GM20431 (cell line): ENCODE data around the gene PTDSS2.
"Not testable (repeated sequence)": the region's sequence is repeated elsewhere in the genome, so short reads cannot be mapped to it uniquely, and the experiment has no call there.

ENCODE experiments used
- in situ Hi-C: fragments of 300-500 bp; cut with MseI, MboI; formaldehyde crosslinking; loops from one replicate; pipeline ENCODE4 v1.15.0; 2020; ENCODE audit warnings: low sequenced_read_pairs; ENCODE audit not compliant: unreplicated experiment

PTDSS2 gene

GRCh38 chr11:449889-450808 is at the start of gene PTDSS2:
Gene PTDSS2 (plus strand): TSS chr11:450279. CDS start chr11:450456, 177 bp downstream.
- in situ Hi-C loops, result no loop called here

GRCh38 chr11:401196-401595 is 48.9 kb upstream of the PTDSS2 start:
- in situ Hi-C loops, result not testable (repeated sequence)

GRCh38 chr11:403021-403760 is 46.9 kb upstream of the PTDSS2 start:
- in situ Hi-C loops, result no loop called here

GRCh38 chr11:403761-404431 is 46.2 kb upstream of the PTDSS2 start:
- in situ Hi-C loops, result no loop called here

GRCh38 chr11:404551-405264 is 45.4 kb upstream of the PTDSS2 start:
- in situ Hi-C loops, result no loop called here

- in situ Hi-C loops, result no loop called here
Observed at GRCh38 chr11:405323-405953, 44.6 kb upstream of the PTDSS2 start.

- in situ Hi-C loops, result no loop called here
Observed at GRCh38 chr11:405954-406795, 43.9 kb upstream of the PTDSS2 start.

- in situ Hi-C loops, result no loop called here
Observed at GRCh38 chr11:406796-407650, 43.1 kb upstream of the PTDSS2 start.

- in situ Hi-C loops, result no loop called here
Observed at GRCh38 chr11:407651-408123, 42.4 kb upstream of the PTDSS2 start.

- in situ Hi-C loops, result no loop called here
Observed at GRCh38 chr11:408154-409007, 41.7 kb upstream of the PTDSS2 start.

GRCh38 chr11:409008-409599 is 41.0 kb upstream of the PTDSS2 start:
- in situ Hi-C loops, result no loop called here

- in situ Hi-C loops, result no loop called here
Observed at GRCh38 chr11:409600-410483, 40.2 kb upstream of the PTDSS2 start.

GRCh38 chr11:410711-411110 is 39.4 kb upstream of the PTDSS2 start:
- in situ Hi-C loops, result not testable (repeated sequence)

- in situ Hi-C loops, result not testable (repeated sequence)
Observed at GRCh38 chr11:411520-411919, 38.6 kb upstream of the PTDSS2 start.

- in situ Hi-C loops, result no loop called here
Observed at GRCh38 chr11:412641-413119, 37.4 kb upstream of the PTDSS2 start.
